NCI-H1694 treated with DMSO at 0.1 percent for 48 hours (cell line): ENCODE results near the gene NOTUM.
"Not testable (repeated sequence)": the region's sequence is repeated elsewhere in the genome, so short reads cannot be mapped to it uniquely, and the experiment has no call there.

ENCODE experiments used
- DNase-seq: peaks from one replicate; lab custom pipeline; 2025; lab: John Stamatoyannopoulos, UW

NOTUM gene

GRCh38 chr17:81923302-81924260 lies 37.4 kb downstream of the NOTUM start:
- DNase-seq = no peak

- no peak for DNase-seq
These were observed 38.3 kb downstream of the NOTUM start for GRCh38 chr17:81922566-81923301.

GRCh38 chr17:81921996-81922565 lies 38.9 kb downstream of the NOTUM start:
- no peak for DNase-seq

- DNase-seq = no peak
These were observed 39.5 kb downstream of the NOTUM start for GRCh38 chr17:81921537-81921862.

- no peak for DNase-seq
These were observed 40.1 kb downstream of the NOTUM start for GRCh38 chr17:81920612-81921536.

- DNase-seq = no peak
These were observed 42.0 kb downstream of the NOTUM start for GRCh38 chr17:81918832-81919545.

- not testable (repeated sequence) for DNase-seq
These were observed 42.7 kb downstream of the NOTUM start for GRCh38 chr17:81918333-81918669.

GRCh38 chr17:81917565-81918332 lies 43.2 kb downstream of the NOTUM start, which contains the start of gene SIRT7:
Gene SIRT7 (minus strand): TSS chr17:81918176. CDS start chr17:81918131, 45 bp downstream.
- peak; percentile 67 for DNase-seq

GRCh38 chr17:81916234-81917001 lies 44.6 kb downstream of the NOTUM start:
- no peak for DNase-seq

- DNase-seq = no peak
These were observed 45.7 kb downstream of the NOTUM start for GRCh38 chr17:81915331-81915730.

- DNase-seq = no peak
These were observed 46.7 kb downstream of the NOTUM start for GRCh38 chr17:81914103-81914850.

GRCh38 chr17:81913394-81914102 lies 47.4 kb downstream of the NOTUM start:
- no peak for DNase-seq

GRCh38 chr17:81912441-81913309 lies 48.3 kb downstream of the NOTUM start:
- no peak for DNase-seq

- DNase-seq = no peak
These were observed 49.0 kb downstream of the NOTUM start for GRCh38 chr17:81911969-81912368.

GRCh38 chr17:81911277-81911961 lies 49.6 kb downstream of the NOTUM start, which contains the start of gene PCYT2:
Gene PCYT2 (minus strand): TSS chr17:81911399. CDS start chr17:81911355, 44 bp downstream.
- DNase-seq = peak; percentile 62

- DNase-seq = no peak
These were observed 50.1 kb downstream of the NOTUM start for GRCh38 chr17:81910840-81911276.
